ENCODE results near the gene KCND2.
"Not testable (repeated sequence)": the region's sequence is repeated elsewhere in the genome, so short reads cannot be mapped to it uniquely, and the experiment has no call there.

KCND2 gene

DNA sequence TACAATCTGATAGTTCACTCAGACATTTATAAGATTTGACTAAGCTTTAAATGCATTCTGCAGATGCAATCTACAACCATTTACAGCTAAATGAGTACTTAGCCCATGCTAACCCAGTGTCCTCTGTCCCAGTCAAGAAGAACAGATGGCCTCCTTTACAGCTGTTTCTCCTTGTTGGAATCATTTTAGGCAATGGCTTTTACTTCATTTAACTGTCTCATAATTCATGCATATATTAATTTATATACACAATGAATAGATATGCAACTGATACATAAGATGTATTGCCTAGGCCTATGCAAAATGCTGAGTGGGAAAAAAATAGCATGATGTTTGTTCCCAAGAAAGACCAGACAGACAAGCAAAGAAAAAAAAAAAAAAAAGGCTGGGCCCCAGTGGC lies 502.8 kb downstream of the KCND2 start:
- no peak for DNase-seq

DNA sequence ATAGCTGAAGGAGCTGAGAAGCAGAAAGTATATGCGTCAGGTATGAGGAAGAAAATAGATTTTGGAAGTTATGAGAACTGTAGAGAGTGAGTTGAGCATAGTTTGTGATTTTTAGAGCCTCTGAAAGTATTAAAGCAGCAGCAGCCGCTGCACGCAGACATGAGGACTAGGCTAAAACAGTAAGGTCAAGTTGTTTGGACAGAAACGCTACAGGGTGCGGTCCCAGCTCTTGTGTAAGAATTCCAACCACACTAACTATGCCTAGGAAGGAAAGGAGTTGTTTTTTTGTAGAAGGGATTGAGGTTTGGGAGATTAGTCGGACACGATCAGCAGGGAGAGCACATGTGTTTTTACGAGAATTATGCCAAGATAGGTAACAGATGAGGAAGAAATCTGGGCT lies 506.1 kb downstream of the KCND2 start:
- DNase-seq, result not testable (repeated sequence)

DNA sequence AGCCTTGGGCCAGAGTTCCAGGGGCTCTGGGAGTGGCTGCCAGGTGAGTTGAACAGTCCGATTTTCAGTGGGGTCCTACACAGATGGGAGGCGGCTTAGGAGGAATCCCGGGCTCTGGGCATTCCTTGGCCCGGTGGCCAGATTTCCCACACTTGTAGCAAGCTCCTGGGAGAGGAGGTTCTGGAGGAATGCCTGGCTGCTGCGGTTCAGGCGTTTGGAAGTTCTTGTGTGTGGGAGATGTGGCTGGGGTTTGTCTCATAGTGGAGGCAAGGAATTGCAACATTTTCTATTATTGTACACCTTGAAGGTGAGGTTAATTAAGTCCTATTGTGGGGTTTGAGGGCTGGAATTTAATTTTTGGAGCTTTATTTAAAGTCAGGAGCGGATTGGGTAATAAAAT lies 507.5 kb downstream of the KCND2 start:
- DNase-seq, result not testable (repeated sequence)

DNA sequence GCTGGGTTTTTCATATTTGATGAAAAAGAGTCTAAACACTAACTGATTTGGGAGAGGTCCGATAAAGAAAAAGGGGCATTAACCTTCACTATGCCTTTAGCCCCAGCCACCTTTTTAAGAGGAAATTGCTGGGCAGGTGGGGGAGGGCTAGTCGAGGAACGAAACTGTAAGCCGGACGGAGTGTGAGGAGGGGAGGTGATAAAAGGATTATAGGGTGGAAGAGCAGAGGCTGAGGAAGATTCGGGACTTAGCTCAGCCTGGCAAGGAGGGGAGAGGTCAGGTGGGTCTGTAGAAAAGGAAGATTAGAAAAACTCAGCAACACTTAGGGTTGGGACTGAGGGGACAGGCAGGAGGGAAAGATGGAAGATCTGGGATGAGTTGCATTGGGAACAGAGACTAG lies 508.0 kb downstream of the KCND2 start:
- no peak for DNase-seq

DNA sequence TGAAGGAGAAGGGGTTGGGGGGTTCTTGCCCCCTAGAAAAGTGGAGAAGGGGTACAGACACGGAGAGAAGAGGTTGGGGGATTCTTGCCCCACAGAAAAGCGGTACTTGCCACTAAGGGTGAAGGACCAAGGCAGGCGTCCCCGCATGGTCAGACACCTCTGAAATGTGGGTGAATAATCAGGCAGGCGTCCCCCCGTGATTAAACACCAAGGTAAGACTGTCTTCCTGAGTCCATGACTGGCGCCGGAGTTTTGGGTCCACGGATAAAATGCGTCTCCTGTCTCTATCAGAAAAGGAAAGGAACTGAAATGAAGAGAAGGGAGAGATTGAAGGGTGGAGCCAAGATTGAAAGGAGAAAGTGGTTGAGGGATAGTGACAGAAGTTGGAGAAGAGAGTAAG lies 508.9 kb downstream of the KCND2 start:
- not testable (repeated sequence) for DNase-seq

DNA sequence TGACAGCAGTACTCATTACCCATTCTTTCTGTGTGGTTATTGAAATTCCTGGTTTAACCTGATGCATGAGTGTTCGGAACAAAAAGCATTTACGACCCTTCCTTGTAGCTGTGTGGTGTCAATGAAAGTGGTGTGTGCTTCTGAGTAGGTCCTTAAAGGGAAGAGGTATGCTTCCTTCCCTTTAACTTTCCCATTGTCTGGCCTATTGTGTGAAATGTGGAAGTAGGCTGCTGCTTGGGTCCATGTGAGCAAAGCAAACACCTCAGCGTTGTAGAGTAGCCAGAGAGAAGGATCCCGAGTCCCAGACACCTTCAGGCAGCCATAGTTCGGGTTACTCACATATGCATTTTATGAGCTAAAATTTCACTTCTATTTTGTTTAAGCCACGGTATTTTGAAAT lies 510.3 kb downstream of the KCND2 start:
- no peak for DNase-seq

DNA sequence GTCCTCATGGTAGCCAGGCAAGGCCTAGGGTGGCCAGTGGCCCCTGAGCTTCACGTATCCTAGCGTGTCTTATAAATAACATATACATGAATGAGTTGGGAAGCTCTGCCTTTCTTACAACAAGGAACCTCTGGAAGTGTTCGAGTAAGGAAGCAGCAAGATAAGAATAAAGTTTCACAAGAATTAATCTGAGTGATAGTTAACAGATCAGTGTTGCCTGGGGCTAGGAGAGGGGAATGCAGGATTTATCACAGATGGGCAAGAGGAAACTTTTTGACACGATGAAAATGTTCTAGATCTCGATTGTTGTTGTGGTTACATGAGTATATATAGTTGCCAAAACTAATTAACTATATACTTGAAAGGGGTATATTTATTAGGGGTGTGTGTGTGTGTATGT lies 510.7 kb downstream of the KCND2 start:
- no peak for DNase-seq

DNA sequence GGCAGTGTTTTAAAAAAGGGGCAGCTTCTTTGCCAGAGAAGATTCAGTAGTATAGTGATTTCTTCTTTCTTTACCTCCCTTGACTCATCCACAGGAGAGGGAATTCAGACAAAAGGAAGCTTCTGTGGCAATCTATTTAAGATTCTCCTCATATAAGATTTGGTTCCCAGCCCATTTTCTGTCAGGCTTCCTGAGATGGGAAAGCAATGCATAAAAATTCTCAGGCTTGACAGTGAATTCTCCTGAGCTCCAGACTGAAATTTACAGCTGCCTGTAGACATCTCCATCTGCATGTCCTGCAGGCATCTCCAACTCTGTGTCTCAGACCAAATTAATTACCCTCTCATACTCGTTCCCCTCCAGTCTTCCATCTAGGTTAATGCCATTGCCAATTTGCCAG lies 512.1 kb downstream of the KCND2 start:
- no peak for DNase-seq

DNA sequence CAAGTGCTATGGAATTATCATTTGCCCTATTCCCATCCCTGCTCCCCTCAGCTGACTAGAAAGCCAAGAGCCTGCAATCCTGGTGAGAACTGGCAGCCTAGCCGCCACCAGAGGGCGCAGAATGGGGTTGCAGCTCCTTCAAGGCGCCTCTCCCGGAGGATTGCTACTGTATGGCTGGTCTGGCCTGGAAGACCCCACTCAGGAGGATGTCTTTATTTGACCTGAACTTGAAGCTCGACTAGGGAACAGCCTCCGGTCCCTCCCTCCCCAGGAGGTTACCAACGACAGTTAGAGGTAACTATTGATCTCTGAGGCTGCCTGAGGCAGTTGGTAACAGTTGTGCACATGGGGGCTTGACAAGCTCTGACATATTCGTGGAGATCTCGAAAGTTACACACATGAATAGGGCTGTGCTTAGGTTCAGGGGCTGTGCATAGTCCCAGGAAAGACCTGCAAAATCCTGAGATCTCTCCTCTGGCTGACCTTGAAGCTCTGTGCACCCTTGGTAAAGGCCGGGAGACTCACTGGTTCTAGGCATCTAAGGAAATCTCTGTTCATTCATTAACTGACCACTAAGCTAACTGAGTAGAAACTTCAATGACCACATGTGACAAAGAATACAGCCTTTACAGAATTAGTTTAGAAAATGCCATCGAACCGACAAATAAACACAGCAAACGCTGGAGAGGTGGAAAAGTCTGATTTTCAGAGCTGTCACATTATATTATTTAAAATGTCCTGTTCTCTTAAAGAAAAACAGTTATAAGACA lies 519.3 kb downstream of the KCND2 start:
- peak; percentile 89 for DNase-seq

DNA sequence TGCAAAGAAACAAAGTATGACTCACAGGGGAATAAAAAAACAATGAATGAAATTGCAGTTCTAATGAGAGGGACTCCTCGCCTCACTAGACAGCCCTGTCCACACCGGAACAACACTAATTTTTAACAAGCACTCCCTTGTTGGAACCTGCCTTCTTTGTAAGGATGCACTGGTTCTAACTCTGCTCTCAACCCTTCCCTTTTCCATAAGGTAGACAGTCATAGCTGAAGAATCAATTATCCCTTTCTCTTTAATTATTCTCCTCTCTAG lies 519.8 kb downstream of the KCND2 start:
- DNase-seq, result no peak

DNA sequence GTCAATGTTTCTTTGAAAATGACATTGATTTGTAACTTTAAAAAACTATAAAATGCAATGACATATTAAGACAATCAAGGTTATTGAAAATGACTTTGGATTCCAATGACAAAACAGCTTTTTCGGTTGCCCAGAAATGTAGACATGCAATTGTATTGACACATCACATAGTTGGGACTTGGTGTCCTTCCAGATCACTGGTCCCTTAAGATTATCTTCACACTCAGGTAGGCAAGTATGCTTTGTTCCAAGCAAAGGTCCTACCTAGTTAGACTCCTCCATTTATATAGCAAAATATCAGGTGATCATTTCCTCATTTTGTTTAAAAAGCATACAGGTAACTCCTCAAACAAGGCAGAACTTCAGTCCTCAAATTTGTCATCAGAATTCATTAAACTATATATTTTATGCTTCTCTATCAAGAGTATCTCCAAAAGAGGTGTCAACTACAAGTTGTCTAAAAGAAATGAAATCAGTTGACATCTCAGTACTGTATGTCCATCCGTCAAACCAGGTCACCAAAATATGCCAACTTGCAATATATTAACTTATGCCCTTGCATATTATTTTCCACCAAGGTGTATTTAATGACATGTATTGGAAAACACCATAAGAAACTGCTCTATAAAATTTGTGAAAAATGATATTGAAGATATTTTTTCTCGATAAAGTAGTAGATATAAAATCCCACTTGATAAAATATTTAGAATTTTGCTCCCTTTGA lies 520.4 kb downstream of the KCND2 start:
- no peak for DNase-seq

DNA sequence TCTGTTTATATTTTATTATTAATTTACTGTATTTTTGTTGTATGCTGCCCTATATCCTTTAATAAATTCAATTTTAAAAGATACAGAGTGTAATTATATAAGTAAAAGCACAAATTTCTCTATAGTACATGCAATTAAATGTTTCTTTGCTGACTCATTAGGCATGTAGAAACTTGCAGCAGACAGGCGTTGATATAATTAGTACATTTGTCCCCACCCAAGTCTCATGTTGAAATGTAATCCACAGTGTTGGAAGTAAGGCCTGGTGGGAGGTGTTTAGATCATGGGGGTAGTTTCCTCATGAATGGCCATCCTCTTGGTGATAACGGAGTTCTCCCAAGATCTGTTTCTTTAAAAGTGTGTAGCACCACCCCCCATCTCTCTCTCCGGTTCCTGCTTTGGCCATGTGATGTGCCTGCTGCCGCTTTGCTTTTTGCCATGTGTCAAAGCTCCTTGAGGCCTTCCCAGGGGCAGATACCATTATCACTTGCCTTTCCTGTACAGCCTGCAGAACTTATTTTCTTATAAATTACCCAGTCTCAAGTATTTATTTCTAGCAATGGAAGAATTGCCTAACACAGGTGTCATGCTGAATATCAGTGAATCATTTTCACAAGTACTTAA lies 521.2 kb downstream of the KCND2 start:
- no peak for DNase-seq

DNA sequence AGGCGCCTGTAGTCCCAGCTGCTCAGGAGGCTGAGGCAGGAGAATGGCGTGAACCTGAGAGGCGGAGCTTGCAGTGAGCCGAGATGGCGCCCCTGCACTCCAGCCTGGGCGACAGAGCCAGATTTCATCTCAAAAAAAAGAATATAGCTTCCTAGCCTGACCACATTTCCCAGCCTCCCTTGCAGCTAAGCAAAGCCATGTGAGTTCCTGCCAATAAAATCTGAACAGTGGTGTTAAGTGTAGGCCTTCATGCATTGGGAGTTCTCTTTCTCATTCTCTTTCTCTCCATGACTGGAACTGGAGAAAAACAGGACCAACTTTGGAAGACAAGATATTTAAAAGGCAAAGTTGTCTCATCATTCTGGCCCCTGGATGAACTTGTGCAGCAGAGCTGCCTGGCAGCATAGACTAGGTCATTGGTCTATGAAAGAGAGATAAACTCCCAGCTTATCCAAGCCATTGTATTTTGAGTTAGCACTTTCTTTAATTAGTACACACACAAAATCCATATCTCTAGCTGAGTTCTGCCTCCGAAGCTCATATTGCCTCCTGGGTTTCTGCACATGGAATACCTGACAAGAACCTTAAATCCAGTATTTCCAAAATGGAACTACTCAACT lies 524.2 kb downstream of the KCND2 start:
- DNase-seq, result no peak

DNA sequence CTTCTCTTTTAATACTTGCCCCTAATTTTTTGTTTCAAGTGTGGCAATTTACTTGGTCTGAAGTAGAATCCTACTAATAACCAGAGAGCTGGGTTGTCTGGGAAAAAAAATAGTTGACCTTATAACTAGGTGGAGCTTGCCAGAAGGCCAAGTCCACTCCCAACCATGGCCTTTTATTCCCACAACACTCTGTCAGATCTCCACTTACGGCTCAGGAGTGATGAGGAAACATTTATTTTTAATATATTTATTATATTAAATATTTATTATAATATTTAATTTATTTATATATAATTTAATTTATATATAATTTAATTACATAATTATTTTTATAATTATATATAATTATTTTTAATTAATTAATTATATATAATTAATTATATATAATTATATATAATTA lies 526.2 kb downstream of the KCND2 start:
- DNase-seq, result no peak
